HCT116 (cell line): ENCODE data around the gene ARHGDIA.

ENCODE experiments used
- EZH2 ChIP-seq: fragments of 200-600 bp; sonication (generic); IDR thresholded peaks from 2 replicates; pipeline ENCODE4 v1.6.1; 2017; ENCODE audit warnings: antibody characterized with exemption, mixed run types
- FOSL1 ChIP-seq: IDR thresholded peaks from 2 replicates; pipeline ENCODE4 v1.6.1; 2012; ENCODE audit warnings: low read depth
- JUND ChIP-seq: IDR thresholded peaks from 2 replicates; pipeline ENCODE4 v1.6.1; 2012
- POLR2A ChIP-seq: IDR thresholded peaks from 2 replicates; pipeline ENCODE4 v1.7.0; 2011; ENCODE audit warnings: borderline replicate concordance; ENCODE audit not compliant: insufficient read depth, insufficient read length; ENCODE audit errors: extremely low read depth
- POLR2AphosphoS5 ChIP-seq: IDR thresholded peaks from 2 replicates; pipeline ENCODE4 v1.6.1; 2011; ENCODE audit warnings: mild to moderate bottlenecking, low read depth, low read length, moderate library complexity
- RAD21 ChIP-seq: IDR thresholded peaks from 2 replicates; pipeline ENCODE4 v1.6.1; 2012; ENCODE audit warnings: low read depth, mild to moderate bottlenecking
- SIN3A ChIP-seq: IDR thresholded peaks from 2 replicates; pipeline ENCODE4 v1.6.1; 2012; ENCODE audit warnings: low read depth
- YY1 ChIP-seq: IDR thresholded peaks from 2 replicates; pipeline ENCODE4 v1.6.1; 2011; ENCODE audit warnings: low read length, low read depth, moderate library complexity, mild to moderate bottlenecking; ENCODE audit not compliant: insufficient replicate concordance; ENCODE audit errors: extremely low read depth
- TF ChIP-seq, protein P1 (sequence below), 3 experiments: fragments of 200-600 bp in 1 of 3; sonication (generic) in 1 of 3; IDR thresholded peaks in 2 of 3; conservative IDR thresholded peaks in 1 of 3; 2 replicates each; pipeline ENCODE4 v1.5.1; 2012 to 2017; ENCODE audit warnings: low read depth in 2 of 3, low read length in 2 of 3, antibody characterized with exemption in 1 of 3, borderline replicate concordance in 1 of 3, control low read depth in 1 of 3, mild to moderate bottlenecking in 1 of 3, mixed read lengths in 1 of 3, mixed run types in 1 of 3, moderate library complexity in 1 of 3; ENCODE audit not compliant: insufficient read depth in 1 of 3
- TF ChIP-seq, protein P2 (sequence below): IDR thresholded peaks from 2 replicates; pipeline ENCODE4 v1.6.1; 2012; ENCODE audit warnings: low read depth
- TF ChIP-seq, protein P3 (sequence below): IDR thresholded peaks from 2 replicates; pipeline ENCODE4 v1.6.1; 2011; ENCODE audit warnings: mild to moderate bottlenecking, low read length, moderate library complexity; ENCODE audit not compliant: insufficient replicate concordance; ENCODE audit errors: extremely low read depth

DNA sequence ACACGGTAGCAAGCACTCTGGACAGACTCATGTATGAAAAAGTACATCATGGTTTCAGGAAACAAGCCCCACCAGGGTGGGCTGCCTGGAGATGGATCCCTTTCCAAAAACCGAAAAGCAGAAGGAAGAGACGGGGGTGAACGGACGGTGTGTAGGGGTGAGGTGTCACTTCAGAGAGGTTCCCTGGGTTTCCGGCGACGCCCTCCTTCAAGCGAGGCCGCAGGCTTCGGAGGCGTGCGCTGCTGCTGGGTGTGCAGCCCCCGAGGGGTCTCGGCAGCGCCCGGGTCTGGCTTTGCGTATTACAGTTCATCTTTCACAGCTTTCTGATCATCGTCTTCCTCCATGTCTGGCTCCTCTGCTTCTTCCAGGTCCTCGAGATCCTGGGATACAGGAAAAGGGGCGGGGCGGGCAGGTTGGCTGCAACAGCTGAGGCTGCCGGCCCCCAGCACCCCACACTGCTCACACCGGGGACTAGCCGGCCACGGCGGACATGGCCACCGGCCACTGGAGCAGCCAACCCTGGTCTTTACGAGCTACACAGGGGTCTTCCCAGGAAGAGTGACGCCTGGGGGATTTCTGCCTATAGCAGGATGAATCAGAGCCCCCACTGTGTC is 27.3 kb downstream of the ARHGDIA start:
- TF ChIP-seq POLR2A (no peak), POLR2AphosphoS5 (no peak; the same call in 1 of the 2 replicates), RAD21 (no peak), YY1 (no peak), JUND (no peak), FOSL1 (no peak), SIN3A (no peak), EZH2 (no peak)
- TF ChIP-seq, protein P1, sequence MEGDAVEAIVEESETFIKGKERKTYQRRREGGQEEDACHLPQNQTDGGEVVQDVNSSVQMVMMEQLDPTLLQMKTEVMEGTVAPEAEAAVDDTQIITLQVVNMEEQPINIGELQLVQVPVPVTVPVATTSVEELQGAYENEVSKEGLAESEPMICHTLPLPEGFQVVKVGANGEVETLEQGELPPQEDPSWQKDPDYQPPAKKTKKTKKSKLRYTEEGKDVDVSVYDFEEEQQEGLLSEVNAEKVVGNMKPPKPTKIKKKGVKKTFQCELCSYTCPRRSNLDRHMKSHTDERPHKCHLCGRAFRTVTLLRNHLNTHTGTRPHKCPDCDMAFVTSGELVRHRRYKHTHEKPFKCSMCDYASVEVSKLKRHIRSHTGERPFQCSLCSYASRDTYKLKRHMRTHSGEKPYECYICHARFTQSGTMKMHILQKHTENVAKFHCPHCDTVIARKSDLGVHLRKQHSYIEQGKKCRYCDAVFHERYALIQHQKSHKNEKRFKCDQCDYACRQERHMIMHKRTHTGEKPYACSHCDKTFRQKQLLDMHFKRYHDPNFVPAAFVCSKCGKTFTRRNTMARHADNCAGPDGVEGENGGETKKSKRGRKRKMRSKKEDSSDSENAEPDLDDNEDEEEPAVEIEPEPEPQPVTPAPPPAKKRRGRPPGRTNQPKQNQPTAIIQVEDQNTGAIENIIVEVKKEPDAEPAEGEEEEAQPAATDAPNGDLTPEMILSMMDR (IDR thresholded peaks at IDR 0.05 in 2 of 3, conservative IDR thresholded peaks at IDR 0.05 in 1 of 3; ENCODE audit: borderline replicate concordance in 1 of 3, insufficient read depth in 1 of 3, low read depth in 2 of 3, low read length in 2 of 3) = no peak
- TF ChIP-seq, protein P2, sequence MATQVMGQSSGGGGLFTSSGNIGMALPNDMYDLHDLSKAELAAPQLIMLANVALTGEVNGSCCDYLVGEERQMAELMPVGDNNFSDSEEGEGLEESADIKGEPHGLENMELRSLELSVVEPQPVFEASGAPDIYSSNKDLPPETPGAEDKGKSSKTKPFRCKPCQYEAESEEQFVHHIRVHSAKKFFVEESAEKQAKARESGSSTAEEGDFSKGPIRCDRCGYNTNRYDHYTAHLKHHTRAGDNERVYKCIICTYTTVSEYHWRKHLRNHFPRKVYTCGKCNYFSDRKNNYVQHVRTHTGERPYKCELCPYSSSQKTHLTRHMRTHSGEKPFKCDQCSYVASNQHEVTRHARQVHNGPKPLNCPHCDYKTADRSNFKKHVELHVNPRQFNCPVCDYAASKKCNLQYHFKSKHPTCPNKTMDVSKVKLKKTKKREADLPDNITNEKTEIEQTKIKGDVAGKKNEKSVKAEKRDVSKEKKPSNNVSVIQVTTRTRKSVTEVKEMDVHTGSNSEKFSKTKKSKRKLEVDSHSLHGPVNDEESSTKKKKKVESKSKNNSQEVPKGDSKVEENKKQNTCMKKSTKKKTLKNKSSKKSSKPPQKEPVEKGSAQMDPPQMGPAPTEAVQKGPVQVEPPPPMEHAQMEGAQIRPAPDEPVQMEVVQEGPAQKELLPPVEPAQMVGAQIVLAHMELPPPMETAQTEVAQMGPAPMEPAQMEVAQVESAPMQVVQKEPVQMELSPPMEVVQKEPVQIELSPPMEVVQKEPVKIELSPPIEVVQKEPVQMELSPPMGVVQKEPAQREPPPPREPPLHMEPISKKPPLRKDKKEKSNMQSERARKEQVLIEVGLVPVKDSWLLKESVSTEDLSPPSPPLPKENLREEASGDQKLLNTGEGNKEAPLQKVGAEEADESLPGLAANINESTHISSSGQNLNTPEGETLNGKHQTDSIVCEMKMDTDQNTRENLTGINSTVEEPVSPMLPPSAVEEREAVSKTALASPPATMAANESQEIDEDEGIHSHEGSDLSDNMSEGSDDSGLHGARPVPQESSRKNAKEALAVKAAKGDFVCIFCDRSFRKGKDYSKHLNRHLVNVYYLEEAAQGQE = no peak
- TF ChIP-seq, protein P3, sequence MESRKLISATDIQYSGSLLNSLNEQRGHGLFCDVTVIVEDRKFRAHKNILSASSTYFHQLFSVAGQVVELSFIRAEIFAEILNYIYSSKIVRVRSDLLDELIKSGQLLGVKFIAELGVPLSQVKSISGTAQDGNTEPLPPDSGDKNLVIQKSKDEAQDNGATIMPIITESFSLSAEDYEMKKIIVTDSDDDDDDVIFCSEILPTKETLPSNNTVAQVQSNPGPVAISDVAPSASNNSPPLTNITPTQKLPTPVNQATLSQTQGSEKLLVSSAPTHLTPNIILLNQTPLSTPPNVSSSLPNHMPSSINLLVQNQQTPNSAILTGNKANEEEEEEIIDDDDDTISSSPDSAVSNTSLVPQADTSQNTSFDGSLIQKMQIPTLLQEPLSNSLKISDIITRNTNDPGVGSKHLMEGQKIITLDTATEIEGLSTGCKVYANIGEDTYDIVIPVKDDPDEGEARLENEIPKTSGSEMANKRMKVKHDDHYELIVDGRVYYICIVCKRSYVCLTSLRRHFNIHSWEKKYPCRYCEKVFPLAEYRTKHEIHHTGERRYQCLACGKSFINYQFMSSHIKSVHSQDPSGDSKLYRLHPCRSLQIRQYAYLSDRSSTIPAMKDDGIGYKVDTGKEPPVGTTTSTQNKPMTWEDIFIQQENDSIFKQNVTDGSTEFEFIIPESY = no peak
